Osteoblast (primary cell): ENCODE data around the gene PSMB3. TPM values are rescaled to one million over a fixed set of nuclear protein-coding genes. Genes with fewer than 3 reads are reported as not detected.
"Not testable (repeated sequence)": the region's sequence is repeated elsewhere in the genome, so short reads cannot be mapped to it uniquely, and the experiment has no call there.

ENCODE experiments used
- DNase-seq: peaks from one replicate; pipeline ENCODE4 v3.0.0; 2011; ENCODE audit warnings: low spot score, mixed read lengths; ENCODE audit not compliant: insufficient read length; ENCODE audit errors: missing footprints
- H2AFZ ChIP-seq: 2 replicates; pipeline ENCODE4 v1.6.0; 2011; ENCODE audit warnings: mild to moderate bottlenecking, low read length
- H3K27ac ChIP-seq: 2 replicates; pipeline ENCODE4 v1.5.1; 2011; ENCODE audit warnings: mild to moderate bottlenecking, low read depth, low read length, moderate library complexity
- H3K27me3 ChIP-seq: 2 replicates; pipeline ENCODE4 v1.6.0; 2012; ENCODE audit warnings: mild to moderate bottlenecking, control low read depth, inconsistent platforms, low read length, moderate library complexity; ENCODE audit not compliant: insufficient read depth
- H3K36me3 ChIP-seq: 2 replicates; pipeline ENCODE4 v1.5.1; 2011; ENCODE audit warnings: mild to moderate bottlenecking, low read length, control low read depth, moderate library complexity; ENCODE audit not compliant: insufficient read depth
- H3K4me1 ChIP-seq: 2 replicates; pipeline ENCODE4 v1.5.1; 2011; ENCODE audit warnings: mild to moderate bottlenecking, low read length, control low read depth, moderate library complexity; ENCODE audit not compliant: insufficient read depth
- H3K4me2 ChIP-seq: 2 replicates; pipeline ENCODE4 v1.6.0; 2011; ENCODE audit warnings: mild to moderate bottlenecking, low read length; ENCODE audit not compliant: insufficient read depth
- H3K4me3 ChIP-seq: fragments of 200-600 bp; sonication (generic); 3 replicates; pipeline ENCODE4 v1.5.1; 2012; ENCODE audit warnings: mild to moderate bottlenecking, low read length, inconsistent platforms; ENCODE audit not compliant: insufficient read depth
- H3K79me2 ChIP-seq: 2 replicates; pipeline ENCODE4 v1.6.0; 2012; ENCODE audit warnings: mild to moderate bottlenecking, low read length, control low read depth, inconsistent platforms; ENCODE audit not compliant: insufficient read depth
- H3K9me3 ChIP-seq: 2 replicates; pipeline ENCODE4 v1.5.1; 2011; ENCODE audit warnings: low read depth, low read length, control low read depth
- H4K20me1 ChIP-seq: 2 replicates; pipeline ENCODE4 v1.6.0; 2012; ENCODE audit warnings: mild to moderate bottlenecking, low read length, control low read depth; ENCODE audit not compliant: insufficient read depth
- CTCF ChIP-seq: IDR thresholded peaks from 2 replicates; pipeline ENCODE4 v1.5.1; 2011; ENCODE audit warnings: mild to moderate bottlenecking, low read depth, low read length, moderate library complexity; ENCODE audit errors: extremely low read depth
- total RNA-seq: library from RNA; depleted of rRNA; stranded (reverse); fragments of >200 nt; gene quantifications from 2 replicates; pipeline ENCODE4 v1.2.3, GENCODE V29; 2012

PSMB3 gene
- total RNA-seq, 1 donor: 235 TPM

GRCh38 chr17:38777641-38778250 lies 25.2 kb downstream of the PSMB3 start:
- Histone ChIP-seq H3K4me3 (no peak overlapping the region), H3K4me2 (no peak overlapping the region), H3K4me1 (no peaks in the 10 kb centered on the region), H3K27me3 (no peaks in the 10 kb centered on the region), H3K36me3 (peaks cover 79% of the 10 kb centered on the region), H3K79me2 (no peaks in the 10 kb centered on the region), H3K9me3 (no peaks in the 10 kb centered on the region), H4K20me1 (peaks cover 7% of the 10 kb centered on the region), H2AFZ (no peak overlapping the region), H3K27ac (peak overlapping the region; percentile 15)
- peak; percentile 91 for DNase-seq
- no peak for TF ChIP-seq CTCF

DNA sequence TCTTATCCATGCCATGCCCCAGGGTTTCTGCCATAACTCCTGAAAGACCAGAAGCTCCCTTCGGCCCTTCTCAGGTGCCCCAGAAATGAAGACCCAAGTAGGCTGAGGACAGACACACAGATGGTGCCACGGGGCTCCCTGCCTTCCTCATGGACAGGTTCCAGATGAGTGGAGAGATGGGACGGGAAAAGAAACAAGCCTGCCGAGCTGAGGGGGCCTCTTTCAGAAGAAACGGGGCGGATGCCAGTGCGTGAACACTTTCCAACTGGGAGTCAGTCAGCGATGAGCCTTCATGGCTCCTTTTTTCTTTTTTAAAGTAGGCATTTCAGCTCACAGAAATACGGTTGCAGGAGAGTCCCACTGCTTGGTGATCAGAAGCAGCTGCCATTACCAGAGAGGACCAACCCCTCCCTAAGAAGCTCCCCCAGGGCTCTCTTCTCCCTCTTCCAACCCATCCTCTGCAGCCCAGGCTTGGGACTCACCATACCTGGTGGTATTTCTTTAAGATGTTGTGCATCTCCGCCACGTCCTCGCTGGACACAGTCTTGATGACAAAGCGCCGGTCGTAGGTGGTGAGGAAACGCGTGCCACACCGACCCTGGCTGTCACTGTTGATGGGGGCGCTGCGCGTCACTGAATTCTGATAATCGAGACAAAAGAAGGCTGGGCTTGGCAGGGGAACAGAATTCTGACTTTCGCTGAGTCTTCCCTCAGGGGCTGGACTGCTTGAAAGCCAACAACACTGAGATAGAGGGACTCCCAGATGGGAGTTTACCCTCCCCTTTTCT lies 27.6 kb downstream of the PSMB3 start:
- Histone ChIP-seq H3K4me2 (no peak overlapping the region), H3K4me1 (no peaks in the 10 kb centered on the region), H2AFZ (no peak overlapping the region), H3K27ac (no peak overlapping the region), H3K9me3 (no peaks in the 10 kb centered on the region), H3K27me3 (no peaks in the 10 kb centered on the region), H3K36me3 (peaks cover 85% of the 10 kb centered on the region), H3K79me2 (peaks cover 8% of the 10 kb centered on the region), H4K20me1 (peaks cover 7% of the 10 kb centered on the region), H3K4me3 (no peak overlapping the region)
- no peak for DNase-seq
- no peak for TF ChIP-seq CTCF

DNA sequence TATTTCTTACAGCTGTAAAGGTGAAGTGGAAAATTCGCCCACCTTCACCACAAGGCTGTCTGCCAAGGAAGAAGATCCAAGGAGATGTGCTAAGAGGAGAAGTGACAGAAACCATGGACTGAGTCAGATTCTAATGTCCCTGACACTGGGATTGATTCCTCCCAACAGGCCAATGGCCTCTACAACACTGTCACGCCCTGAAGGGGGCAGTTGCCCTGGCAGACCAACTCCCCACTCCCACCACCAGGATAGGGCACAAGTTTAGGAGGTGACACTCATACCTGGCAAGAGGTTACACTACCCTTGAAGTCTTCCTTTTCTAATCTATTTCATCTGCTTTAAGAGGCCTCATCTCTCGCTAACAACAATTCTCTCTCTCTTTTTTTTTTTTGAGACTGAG lies 30.7 kb downstream of the PSMB3 start:
- no peak for TF ChIP-seq CTCF
- Histone ChIP-seq H4K20me1 (peaks cover 20% of the 10 kb centered on the region), H3K4me2 (no peak overlapping the region)

DNA sequence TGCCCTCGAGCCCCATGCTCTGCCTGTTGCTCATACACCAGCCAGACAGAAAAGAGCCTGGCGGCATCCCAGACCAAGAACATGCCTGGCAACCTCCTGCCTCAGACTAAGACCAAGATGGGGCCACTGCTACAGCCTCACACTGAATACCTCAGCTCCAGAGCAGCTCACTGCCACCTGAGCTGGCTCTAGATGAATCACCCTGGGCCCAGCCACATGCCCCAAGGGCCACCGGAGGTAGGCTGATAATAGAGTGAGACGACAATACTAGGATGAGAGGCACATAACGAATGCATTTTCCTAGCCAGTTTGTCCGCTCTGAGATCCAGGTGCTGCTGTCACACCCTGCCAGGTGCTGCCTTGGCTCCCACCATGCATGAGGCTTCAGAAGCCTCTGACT lies 33.8 kb downstream of the PSMB3 start:
- no peak overlapping the region for H3K4me2 ChIP-seq
- no peak for TF ChIP-seq CTCF

More for the DNA sequence above, 30.7 kb downstream of the PSMB3 start:
- Histone ChIP-seq H3K4me3 (no peak overlapping the region), H3K27me3 (no peaks in the 10 kb centered on the region), H2AFZ (no peak overlapping the region), H3K36me3 (peaks cover 78% of the 10 kb centered on the region), H3K9me3 (no peaks in the 10 kb centered on the region), H3K27ac (no peak overlapping the region), H3K4me1 (no peaks in the 10 kb centered on the region), H3K79me2 (peaks cover 35% of the 10 kb centered on the region)
- no peak for DNase-seq

GRCh38 chr17:38787999-38788398 lies 35.5 kb downstream of the PSMB3 start:
- not testable (repeated sequence) for H3K27me3 ChIP-seq, H3K9me3 ChIP-seq, H3K4me2 ChIP-seq, DNase-seq, H3K4me3 ChIP-seq, H2AFZ ChIP-seq, H3K27ac ChIP-seq
- peaks cover 17% of the 10 kb centered on the region for H3K4me1 ChIP-seq
- H4K20me1 ChIP-seq: peaks cover 29% of the 10 kb centered on the region
- H3K36me3 ChIP-seq: peaks cover 37% of the 10 kb centered on the region
- H3K79me2 ChIP-seq: peaks cover 82% of the 10 kb centered on the region

More for the DNA sequence above, 33.8 kb downstream of the PSMB3 start:
- no peak for DNase-seq
- Histone ChIP-seq H3K27me3 (no peaks in the 10 kb centered on the region), H3K79me2 (peaks cover 66% of the 10 kb centered on the region), H3K36me3 (peaks cover 47% of the 10 kb centered on the region), H3K27ac (no peak overlapping the region), H3K9me3 (no peaks in the 10 kb centered on the region), H3K4me1 (peaks cover 17% of the 10 kb centered on the region), H2AFZ (no peak overlapping the region), H3K4me3 (no peak overlapping the region), H4K20me1 (peaks cover 33% of the 10 kb centered on the region)
